ENCODE data around the gene RECQL5.

The RECQL5 gene

GRCh38 chr17:75666959-75667790, at the start of gene RECQL5, which contains the start of gene SAP30BP:
Gene RECQL5 (minus strand): TSS chr17:75667154. CDS start chr17:75666557, 597 bp downstream.
Gene SAP30BP (plus strand): TSS chr17:75667338. CDS start chr17:75667373, 35 bp downstream.
- peak; percentile 100 for DNase-seq

GRCh38 chr17:75712446-75712845, 45.5 kb upstream of the RECQL5 start:
- no peak for DNase-seq

GRCh38 chr17:75707079-75707571, 40.2 kb upstream of the RECQL5 start:
- DNase-seq: no peak

- DNase-seq: no peak
Measured at GRCh38 chr17:75706042-75706728, 39.2 kb upstream of the RECQL5 start.

- no peak for DNase-seq
Measured at GRCh38 chr17:75704963-75705875, 38.3 kb upstream of the RECQL5 start.

GRCh38 chr17:75703591-75703990, 36.6 kb upstream of the RECQL5 start:
- DNase-seq: no peak

GRCh38 chr17:75703191-75703590, 36.2 kb upstream of the RECQL5 start:
- DNase-seq: no peak

GRCh38 chr17:75701288-75701687, 34.3 kb upstream of the RECQL5 start:
- no peak for DNase-seq

- no peak for DNase-seq
Measured at GRCh38 chr17:75698659-75699058, 31.7 kb upstream of the RECQL5 start.

GRCh38 chr17:75697651-75698291, 30.8 kb upstream of the RECQL5 start:
- DNase-seq: no peak

- DNase-seq: no peak
Measured at GRCh38 chr17:75695830-75696271, 28.9 kb upstream of the RECQL5 start.

GRCh38 chr17:75695141-75695829, 28.3 kb upstream of the RECQL5 start:
- no peak for DNase-seq

GRCh38 chr17:75694536-75694935, 27.6 kb upstream of the RECQL5 start:
- DNase-seq: no peak

GRCh38 chr17:75693500-75694481, 26.8 kb upstream of the RECQL5 start:
- DNase-seq: no peak

GRCh38 chr17:75692976-75693375, 26.0 kb upstream of the RECQL5 start:
- DNase-seq: no peak

GRCh38 chr17:75691801-75692626, 25.1 kb upstream of the RECQL5 start:
- no peak for DNase-seq

GRCh38 chr17:75691371-75691791, 24.4 kb upstream of the RECQL5 start:
- DNase-seq: no peak

GRCh38 chr17:75689441-75689873, 22.5 kb upstream of the RECQL5 start:
- DNase-seq: no peak

GRCh38 chr17:75688209-75688825, 21.4 kb upstream of the RECQL5 start:
- no peak for DNase-seq
